NCI-H526 treated with DMSO at 0.1 percent for 48 hours (cell line): ENCODE measurements around the gene SNN.

Source experiments
- DNase-seq: peaks from one replicate; lab custom pipeline; 2025; lab: John Stamatoyannopoulos, UW

Gene SNN

GRCh38 chr16:11679941-11680911 is 12.0 kb downstream of the SNN start:
- DNase-seq, result no peak

DNA sequence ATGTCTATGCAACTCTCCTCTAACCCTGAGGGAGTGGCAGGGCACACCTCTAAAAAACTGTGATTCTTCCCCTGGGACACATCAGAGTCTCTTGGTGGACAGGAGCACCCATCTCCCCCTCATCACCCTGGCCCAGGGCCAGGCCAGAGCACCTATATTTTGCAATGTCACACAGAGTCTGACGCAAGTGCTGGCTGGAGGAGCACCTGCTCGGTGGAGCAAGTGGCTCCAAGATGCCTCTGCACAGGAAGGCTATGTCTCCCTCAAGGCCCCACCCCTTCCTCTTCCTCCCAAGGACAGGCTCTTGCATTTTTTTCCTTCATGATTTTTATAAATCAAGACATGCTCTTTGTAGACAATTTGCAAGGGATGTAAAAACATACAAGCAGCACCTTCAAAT is 13.3 kb downstream of the SNN start:
- no peak for DNase-seq

DNA sequence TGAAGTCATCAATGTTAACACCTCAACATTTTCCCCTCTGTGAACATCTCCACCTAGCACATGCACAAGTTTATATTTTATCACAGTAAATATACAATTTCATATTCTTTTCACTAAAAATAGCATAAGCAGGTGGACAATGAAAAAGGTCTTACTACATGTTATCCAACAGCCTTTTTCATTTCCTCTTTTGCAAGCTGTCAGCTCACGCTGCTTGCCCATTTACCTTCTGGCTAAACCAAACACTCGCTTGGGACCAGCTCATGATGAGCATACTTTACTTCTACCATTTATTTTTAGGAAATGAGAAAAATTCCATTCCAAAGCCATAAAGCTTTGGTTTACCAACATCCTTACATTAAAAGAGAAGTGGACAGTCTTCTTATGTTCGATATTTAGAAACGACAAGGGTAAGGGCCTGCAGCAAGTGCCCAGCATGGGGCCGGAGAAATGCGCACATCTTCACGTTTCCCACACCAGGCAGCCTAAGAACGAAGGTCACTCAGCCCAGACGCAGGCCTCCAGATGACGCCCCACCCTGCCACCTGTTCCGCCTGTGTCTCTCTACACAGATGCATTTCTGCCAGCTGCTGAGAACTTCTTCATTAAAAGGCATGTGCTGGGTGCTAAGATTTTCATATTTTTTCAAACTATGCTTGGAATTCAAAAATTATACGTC is 13.9 kb downstream of the SNN start:
- DNase-seq, result no peak

- DNase-seq, result no peak
Observed at GRCh38 chr16:11682655-11683096, 14.4 kb downstream of the SNN start.

- no peak for DNase-seq
Observed at GRCh38 chr16:11683145-11683544, 14.9 kb downstream of the SNN start.

- no peak for DNase-seq
Observed at GRCh38 chr16:11684231-11685025, 16.2 kb downstream of the SNN start.

DNA sequence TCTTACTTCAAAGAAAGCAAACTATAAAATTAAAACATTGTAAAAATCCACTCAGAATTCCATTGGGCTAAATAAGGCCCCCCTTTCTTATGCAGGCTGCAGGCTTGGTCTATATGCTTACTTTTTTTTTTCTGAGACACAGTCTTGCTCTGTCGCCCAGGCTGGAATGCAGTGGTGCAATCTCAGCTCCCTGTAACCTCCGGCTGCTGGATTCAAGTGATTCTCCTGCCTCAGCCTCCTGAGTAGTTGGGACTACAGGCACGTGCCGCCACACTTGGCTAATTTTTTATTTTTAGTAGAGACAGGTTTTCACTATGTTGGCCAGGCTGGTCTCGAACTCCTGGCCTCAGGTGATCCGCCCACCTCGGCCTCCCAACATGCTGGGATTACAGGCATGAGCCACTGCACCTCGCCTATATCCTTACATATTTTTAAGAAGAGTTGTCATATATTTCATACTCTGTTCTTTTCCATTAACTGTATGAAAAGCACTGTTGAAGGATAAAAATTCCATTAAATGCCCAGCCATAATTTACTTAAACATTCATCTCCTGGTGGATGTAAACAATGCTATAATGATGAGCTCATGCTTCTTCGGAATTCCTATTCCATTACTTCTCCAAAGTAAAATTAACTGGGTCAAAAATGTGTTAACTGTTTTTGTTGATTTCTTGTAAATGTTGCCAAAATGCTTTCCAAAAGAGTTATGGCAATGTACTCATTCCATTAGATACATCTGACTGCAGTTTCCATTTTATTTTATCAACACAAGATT is 17.8 kb downstream of the SNN start:
- no peak for DNase-seq

GRCh38 chr16:11686713-11687380 is 18.6 kb downstream of the SNN start:
- DNase-seq, result no peak

DNA sequence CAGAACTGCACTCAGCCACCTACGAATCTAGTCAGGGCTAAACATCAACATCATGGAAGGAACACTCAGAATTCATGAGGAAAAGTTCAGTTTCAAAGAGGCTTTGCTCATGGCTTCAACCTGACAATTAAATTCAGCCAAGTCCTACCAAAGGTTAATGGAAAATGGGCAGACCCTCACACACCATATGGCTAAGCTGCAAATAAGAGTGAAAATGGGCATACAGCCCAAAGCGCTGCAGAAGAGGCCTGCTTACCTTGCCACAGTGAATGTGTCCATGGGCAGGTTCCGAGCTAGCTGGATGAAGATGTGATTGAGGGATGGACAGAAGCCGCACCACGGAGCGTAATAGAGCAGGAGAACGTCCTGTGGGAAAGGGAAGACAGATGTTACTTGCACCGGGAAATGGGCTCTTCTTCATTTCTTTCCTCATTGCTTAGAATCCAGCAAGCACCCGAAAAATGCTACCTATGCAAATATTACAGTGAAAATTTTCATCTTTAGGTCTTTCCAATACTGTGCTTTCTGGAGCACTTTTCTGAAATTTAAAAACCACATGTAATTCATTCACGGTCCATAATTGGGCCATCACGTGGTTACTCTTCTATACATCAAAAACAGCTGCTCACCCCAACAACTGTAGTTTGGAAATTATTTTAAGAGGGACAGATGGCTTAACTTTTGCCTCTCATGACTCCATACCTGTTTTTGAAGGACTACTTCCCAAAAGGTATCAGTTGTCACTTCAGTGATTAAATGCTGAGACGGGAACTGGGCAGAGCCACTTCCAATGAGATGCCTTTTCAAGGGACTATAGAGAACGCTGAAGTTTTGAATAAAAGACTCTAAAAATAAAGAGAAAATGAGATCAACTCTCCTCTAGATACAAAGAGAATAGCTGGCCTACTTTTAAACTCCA is 19.6 kb downstream of the SNN start:
- no peak for DNase-seq

- no peak for DNase-seq
Observed at GRCh38 chr16:11688520-11688886, 20.2 kb downstream of the SNN start.

- DNase-seq, result no peak
Observed at GRCh38 chr16:11689031-11689840, 21.0 kb downstream of the SNN start.

DNA sequence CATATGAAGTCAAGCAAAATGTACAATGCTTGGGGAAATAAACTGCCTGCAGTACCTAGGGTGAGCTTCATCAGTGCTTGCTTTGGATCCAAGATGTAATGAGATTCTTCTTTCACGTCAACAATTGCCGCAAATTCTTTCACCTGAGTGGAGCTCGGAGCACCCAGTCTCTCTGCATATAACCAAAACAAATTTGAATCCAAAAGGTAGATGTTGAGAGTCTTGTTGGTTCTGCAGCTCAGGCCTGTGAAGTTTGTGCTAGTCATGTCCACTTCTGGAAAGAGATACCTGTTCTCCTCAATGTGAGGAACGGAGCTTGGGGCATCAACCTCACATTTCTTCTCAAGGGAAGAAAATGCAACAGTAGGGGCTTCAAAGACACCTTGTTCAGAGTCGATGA is 23.0 kb downstream of the SNN start:
- DNase-seq, result no peak

DNA sequence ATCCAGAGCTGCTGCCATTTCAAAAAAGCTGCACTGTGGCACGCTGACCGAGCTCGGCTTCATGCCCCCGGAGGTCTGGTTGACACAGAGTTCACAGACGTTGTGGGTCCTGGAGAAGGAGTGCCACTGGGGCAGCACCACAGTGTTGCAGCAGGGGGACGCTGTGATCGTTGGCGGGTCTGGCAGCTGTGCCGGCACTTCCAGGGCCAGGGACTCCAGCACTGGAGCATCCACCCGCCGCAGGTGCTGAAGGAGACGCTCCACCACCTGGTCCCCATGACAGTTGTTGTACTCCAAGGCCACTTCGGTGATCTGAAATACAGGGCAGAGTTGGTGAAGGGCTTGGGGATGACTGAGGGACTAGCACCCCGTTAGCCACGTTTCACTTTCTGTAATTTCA is 23.5 kb downstream of the SNN start:
- DNase-seq, result no peak

- DNase-seq, result no peak
Observed at GRCh38 chr16:11692171-11692570, 23.9 kb downstream of the SNN start.

GRCh38 chr16:11692651-11693050 is 24.4 kb downstream of the SNN start:
- no peak for DNase-seq

GRCh38 chr16:11696266-11697012 is 28.2 kb downstream of the SNN start:
- no peak for DNase-seq

GRCh38 chr16:11697319-11697718 is 29.1 kb downstream of the SNN start:
- no peak for DNase-seq

GRCh38 chr16:11698271-11698689 is 30.0 kb downstream of the SNN start:
- DNase-seq, result no peak
